K562 (cell line): Measurements from ENCODE around the gene RPL35. TPM values are rescaled to one million over a fixed set of nuclear protein-coding genes. Genes with fewer than 3 reads are reported as not detected.

Experiments used
- ATAC-seq: fragments of 200-7000 bp; cut with Tn5 transposase; 3 replicates; pipeline ENCODE4 v1.9.1; 2020; ENCODE audit warnings: moderate library complexity
- BruUV-seq: library from RNA; stranded (reverse); fragments of 400-500 nt; replicated peaks from 2 replicates; lab custom pipeline; 2021; lab: Mats Ljungman, UMichigan
- CTCF ChIA-PET: fragments of 300-600 bp; formaldehyde crosslinking; extraction: SDS; loops from one replicate; lab custom pipeline; 2021; ENCODE audit warnings: low intra/inter-chr PET ratio; lab: Yijun Ruan, JAX
- POLR2A ChIA-PET: fragments of 300-600, 350-650 bp; sonication (Branson Sonifier 250); formaldehyde crosslinking; extraction: SDS; loops from one replicate; lab custom pipeline; 2021; ENCODE audit warnings: antibody characterized with exemption, inconsistent platforms; lab: Yijun Ruan, JAX
- DNase-seq, 4 experiments: peaks; one replicate each; pipeline versions ENCODE4 v3.0.0 to v3.0.0-alpha.2; 2011 to 2018; ENCODE audit warnings: low spot score in 3 of 4, mixed read lengths in 3 of 4; ENCODE audit errors: extremely low read depth in 1 of 4
- FAIRE-seq: peaks from 2 replicates; lab custom pipeline; 2011; peaks lifted over from hg19 to GRCh38; lab: Jason Lieb, UNC
- H2AFZ ChIP-seq: 2 replicates; pipeline ENCODE4 v1.6.0; 2011; ENCODE audit warnings: low read depth, low read length, control low read depth, inconsistent platforms
- H3K27ac ChIP-seq: fragments of 200-600 bp; 3 replicates; pipeline ENCODE4 v1.8.0; 2011; ENCODE audit warnings: low read depth, mild to moderate bottlenecking, control low read depth, inconsistent platforms, low read length, moderate library complexity, mixed read lengths; ENCODE audit errors: extremely low read depth
- H3K27me3 ChIP-seq, 2 experiments: fragments of 300-600 bp in 1 of 2; 2 replicates in 1 of 2; 3 replicates in 1 of 2; pipeline versions ENCODE4 v1.6.0 to v1.8.0; 2011; ENCODE audit warnings: inconsistent platforms in 2 of 2, low read length in 2 of 2, mild to moderate bottlenecking in 1 of 2, mixed read lengths in 1 of 2, moderate library complexity in 1 of 2; ENCODE audit not compliant: control insufficient read depth in 2 of 2, insufficient read depth in 2 of 2
- H3K36me3 ChIP-seq: fragments of 300-600 bp; 3 replicates; pipeline ENCODE4 v1.8.0; 2011; ENCODE audit warnings: mild to moderate bottlenecking, low read length, inconsistent platforms; ENCODE audit not compliant: control insufficient read depth, insufficient read depth
- H3K4me1 ChIP-seq, 2 experiments: fragments of 200-600 bp in 1 of 2; replicated peaks in 1 of 2; 2 replicates in 1 of 2; 3 replicates in 1 of 2; pipeline versions ENCODE4 v1.5.1 to v1.8.0; 2011; ENCODE audit warnings: inconsistent platforms in 2 of 2, low read length in 2 of 2, mild to moderate bottlenecking in 1 of 2, mixed read lengths in 1 of 2, moderate library complexity in 1 of 2; ENCODE audit not compliant: control insufficient read depth in 2 of 2, insufficient read depth in 2 of 2
- H3K4me2 ChIP-seq: 2 replicates; pipeline ENCODE4 v1.6.1; 2011; ENCODE audit warnings: low read length, control low read depth, inconsistent platforms, mixed read lengths; ENCODE audit not compliant: insufficient read depth
- H3K4me3 ChIP-seq: fragments of 200-600 bp; sonication (generic), shearing (Covaris generic); 2 replicates; pipeline ENCODE4 v1.5.1; 2016; ENCODE audit warnings: control low read depth, inconsistent platforms
- H3K79me2 ChIP-seq: fragments of 200-600 bp; 3 replicates; pipeline ENCODE4 v1.8.0; 2011; ENCODE audit warnings: low read length, inconsistent platforms; ENCODE audit not compliant: control insufficient read depth, insufficient read depth
- H3K9ac ChIP-seq, 2 experiments: 2 replicates each; pipeline versions ENCODE4 v1.6.0 to v1.6.1; 2011; ENCODE audit warnings: low read depth in 2 of 2, low read length in 2 of 2, control low read depth in 1 of 2, inconsistent platforms in 1 of 2, mild to moderate bottlenecking in 1 of 2, mixed read lengths in 1 of 2; ENCODE audit not compliant: insufficient read depth in 1 of 2
- H3K9me1 ChIP-seq: one replicate; pipeline ENCODE4 v1.6.0; 2011; ENCODE audit warnings: inconsistent platforms, mild to moderate bottlenecking, low read length, moderate library complexity; ENCODE audit not compliant: control insufficient read depth, insufficient read depth
- H3K9me3 ChIP-seq: replicated peaks from 2 replicates; pipeline ENCODE4 v1.5.1; 2011; ENCODE audit warnings: low read depth, low read length, inconsistent platforms; ENCODE audit not compliant: control insufficient read depth, insufficient read depth
- H4K20me1 ChIP-seq: replicated peaks from 2 replicates; pipeline ENCODE4 v1.6.1; 2011; ENCODE audit warnings: low read length, inconsistent platforms, mixed read lengths; ENCODE audit not compliant: control insufficient read depth, insufficient read depth
- CBX1 ChIP-seq: sonication (generic); IDR thresholded peaks from 2 replicates; pipeline ENCODE4 v1.6.1; 2016; ENCODE audit warnings: antibody characterized with exemption, low read depth, mild to moderate bottlenecking
- GTF2E2 ChIP-seq: fragments of 200-800 bp; sonication (Bioruptor generic); IDR thresholded peaks from 2 replicates; pipeline ENCODE4 v1.6.1; 2016; ENCODE audit warnings: missing genetic modification characterization, missing compliant biosample characterization
- GTF2F1 ChIP-seq: IDR thresholded peaks from 2 replicates; pipeline ENCODE4 v1.6.1; 2011; ENCODE audit warnings: low read depth, low read length, improper control_type of control experiment
- MECOM ChIP-seq: fragments of 250-450 bp; sonication (Bioruptor Pico); IDR thresholded peaks from 2 replicates; pipeline ENCODE4 v1.8.0; 2022; ENCODE audit warnings: inconsistent platforms
- MITF ChIP-seq: IDR thresholded peaks from 2 replicates; pipeline ENCODE4 v1.6.1; 2014; ENCODE audit warnings: antibody characterized with exemption
- RAD51 ChIP-seq: fragments of 450-650 bp; IDR thresholded peaks from 2 replicates; pipeline ENCODE4 v1.7.1; 2016; ENCODE audit warnings: low read depth, mild to moderate bottlenecking, borderline replicate concordance
- SMARCC2 ChIP-seq: fragments of 450-650 bp; IDR thresholded peaks from 2 replicates; pipeline ENCODE4 v1.6.1; 2017; ENCODE audit warnings: antibody characterized with exemption, moderate library complexity, mild to moderate bottlenecking, low read depth
- ZNF384 ChIP-seq: IDR thresholded peaks from 2 replicates; pipeline ENCODE4 v1.6.1; 2012; ENCODE audit warnings: low read depth, low read length, improper control_type of control experiment
- WGBS: fragments of 100-300 bp; shearing (Covaris generic); methylation state at CpG from one replicate; pipeline ENCODE4 v1.1.6; 2016; ENCODE audit warnings: low coverage, mixed read lengths; ENCODE audit not compliant: insufficient coverage; ENCODE audit errors: missing lambda C conversion rate; 5-methylcytosine and 5-hydroxymethylcytosine counted together
- in situ Hi-C: fragments of 300-500 bp; cut with MboI; formaldehyde crosslinking; loops from 4 replicates; pipeline ENCODE4 v1.15.0; 2018; ENCODE audit warnings: inconsistent platforms, mixed read lengths
- intact Hi-C: fragments of 100-400 bp; cut with micrococcal nuclease; formaldehyde crosslinking; loops from 2 replicates; pipeline ENCODE4 v1.14.2; 2022
- polyA plus RNA-seq, 8 experiments: library from polyadenylated mRNA; depleted of rRNA in 4 of 8; stranded (reverse) in 5 of 8; unstranded in 3 of 8; fragments of >200 nt; fragmentation: Nextera tagmentation in 2 of 8; fragmentation: Illumina TruSeq in 1 of 8; extraction: Ambion mirVana in 2 of 8; extraction: Trizol in 1 of 8; gene quantifications; 2 replicates each; pipeline versions ENCODE4 v1.2.1 to v1.2.3, GENCODE V29; 2011 to 2014; ENCODE audit warnings: inconsistent platforms in 1 of 8, missing spikeins in 1 of 8
- total RNA-seq, 7 experiments: library from RNA; depleted of rRNA in 6 of 7; stranded (reverse); fragments of >200 nt in 6 of 7; fragmentation: Illumina TruSeq in 2 of 7; extraction: Trizol in 2 of 7; gene quantifications; 2 replicates each; pipeline versions ENCODE4 v1.2.1 to v1.2.3, GENCODE V29; 2011 to 2021; ENCODE audit warnings: low replicate concordance in 1 of 7

The RPL35 gene
- total and polyA plus RNA-seq, 9 of the 15 experiments (the other 6 are each of a cell fraction or from before 2014, with no cell fraction given): 1,755 to 5,101 (median 3,405) TPM

GRCh38 chr9:124887832-124888231 is 26.1 kb upstream of the RPL35 start:
- BruUV-seq: no TSS peak
- no peak for ATAC-seq
- H3K27ac ChIP-seq: no peak overlapping the region
- TF ChIP-seq MITF: no peak
- no peak for TF ChIP-seq SMARCC2
- no peak for TF ChIP-seq GTF2F1
- TF ChIP-seq ZNF384: no peak
- TF ChIP-seq MECOM: no peak
- no peak for TF ChIP-seq RAD51
- no peak for TF ChIP-seq CBX1
- no peak for TF ChIP-seq GTF2E2 (tag)
- H2AFZ ChIP-seq: no peak overlapping the region
- H3K4me2 ChIP-seq: no peak overlapping the region
- no peak for FAIRE-seq
- H3K9me1 ChIP-seq: peaks cover 4% of the 10 kb centered on the region
- H3K9me3 ChIP-seq: no peaks in the 10 kb centered on the region
- in situ Hi-C loops (loop anchor here (10.0 kb wide), 1 partner anchor 1017 kb away; no protein-coding TSS in a partner anchor), intact Hi-C loops (no loop called here)
- 79% methylated on average over 3 of the region's 5 CpGs for WGBS
- H3K9ac ChIP-seq: peak overlapping the region in 1 of 2 experiments; percentile 48; a peak in 1 of 4 replicates
- POLR2A ChIA-PET: interaction anchor here (0.9 to 2.8 kb wide), 3 partner anchors 10 to 15 kb away, joined by 3 to 18 read pairs (median 4); no protein-coding TSS in a partner anchor
- DNase-seq: no peak
- H3K4me3 ChIP-seq: no peak overlapping the region
- peaks cover 57% of the 10 kb centered on the region; the same call in 2 of the 3 replicates for H3K36me3 ChIP-seq
- H3K27me3 ChIP-seq: no peaks in the 10 kb centered on the region
- H3K4me1 ChIP-seq: 0 out of 5 replicates have a peak, but pooled peaks cover 0 to 3% of the 10 kb centered on the region in 2 experiments
- no peaks in the 10 kb centered on the region for H3K79me2 ChIP-seq
- CTCF ChIA-PET: no interaction called here
- H4K20me1 ChIP-seq: no peaks in the 10 kb centered on the region
